Left renal cortex interstitium (tissue), 4 donors: ENCODE results near the gene GAS7. TPM values are rescaled to one million over a fixed set of nuclear protein-coding genes. Genes with fewer than 3 reads are reported as not detected.
A peak's percentile ranks its signal among the peaks of the same experiment; 100 is the strongest.
"Not testable (repeated sequence)": the region's sequence is repeated elsewhere in the genome, so short reads cannot be mapped to it uniquely, and the experiment has no call there.

Experiments used
- DNase-seq, 4 donors: peaks; one replicate each; pipeline ENCODE4 v3.0.0-alpha.2; 2013; ENCODE audit warnings: low read depth in 4 of 4, low spot score in 2 of 4, missing footprints in 1 of 4
- polyA plus RNA-seq, 4 donors: library from polyadenylated mRNA; unstranded; fragments of 120-200 nt; gene quantifications; one replicate each; pipeline ENCODE4 v1.2.1, GENCODE V29; 2013; ENCODE audit not compliant: insufficient read length in 4 of 4

GAS7 gene
- polyA plus RNA-seq, 4 donors, result 14.0 to 18.4 (median 17.4) TPM

- DNase-seq, result peak; percentile 36 to 73 (median 42)
Observed at GRCh38 chr17:9928601-9929333, 269.6 kb downstream of the GAS7 start.

- no peak for DNase-seq
Observed at GRCh38 chr17:9926150-9926804, 272.1 kb downstream of the GAS7 start.

GRCh38 chr17:9925457-9925856, 272.9 kb downstream of the GAS7 start:
- no peak for DNase-seq

GRCh38 chr17:9924735-9925191, 273.6 kb downstream of the GAS7 start:
- DNase-seq, result peak; percentile 60 to 84 (median 68)

- no peak for DNase-seq
Observed at GRCh38 chr17:9922012-9922848, 276.2 kb downstream of the GAS7 start.

GRCh38 chr17:9921216-9921615, 277.2 kb downstream of the GAS7 start:
- not testable (repeated sequence) for DNase-seq

- no peak for DNase-seq
Observed at GRCh38 chr17:9918804-9919352, 279.5 kb downstream of the GAS7 start.

GRCh38 chr17:9918352-9918751, 280.1 kb downstream of the GAS7 start:
- DNase-seq, result no peak

GRCh38 chr17:9917801-9918200, 280.6 kb downstream of the GAS7 start:
- DNase-seq, result no peak

GRCh38 chr17:9917131-9917530, 281.3 kb downstream of the GAS7 start:
- no peak for DNase-seq

- DNase-seq, result no peak
Observed at GRCh38 chr17:9916108-9916507, 282.3 kb downstream of the GAS7 start.

GRCh38 chr17:9913476-9913875, 284.9 kb downstream of the GAS7 start:
- no peak for DNase-seq

- no peak for DNase-seq
Observed at GRCh38 chr17:9912121-9913099, 286.0 kb downstream of the GAS7 start.

GRCh38 chr17:9911089-9911488, 287.3 kb downstream of the GAS7 start:
- DNase-seq, result no peak

- no peak for DNase-seq
Observed at GRCh38 chr17:9908649-9909042, 289.8 kb downstream of the GAS7 start.

GRCh38 chr17:9907883-9908648, 290.3 kb downstream of the GAS7 start:
- no peak for DNase-seq

- no peak for DNase-seq
Observed at GRCh38 chr17:9907131-9907530, 291.3 kb downstream of the GAS7 start.

- DNase-seq, result no peak
Observed at GRCh38 chr17:9906616-9907015, 291.8 kb downstream of the GAS7 start.

- DNase-seq, result no peak
Observed at GRCh38 chr17:9905902-9906301, 292.5 kb downstream of the GAS7 start.
